GM18951 (cell line): ENCODE results near the gene WDR20.
"Not testable (repeated sequence)": the region's sequence is repeated elsewhere in the genome, so short reads cannot be mapped to it uniquely, and the experiment has no call there.

Experiments
- POLR2A ChIP-seq: IDR thresholded peaks from 4 replicates; pipeline ENCODE4 v1.6.1; 2011; ENCODE audit warnings: mild to moderate bottlenecking; ENCODE audit not compliant: insufficient read length, insufficient read depth; ENCODE audit errors: extremely low read depth
- in situ Hi-C: fragments of 300-500 bp; cut with MboI; formaldehyde crosslinking; loops from one replicate; pipeline ENCODE4 v1.12.0; 2022; ENCODE audit warnings: low sequenced_read_pairs, mixed read lengths, inconsistent platforms; ENCODE audit not compliant: unreplicated experiment

Gene WDR20

GRCh38 chr14:102139286-102140026 is at the start of gene WDR20:
WDR20 (plus strand) TSS chr14:102139897; CDS start chr14:102139924, 27 bp downstream.
- in situ Hi-C loops, result no loop called here
- TF ChIP-seq POLR2A, result peak; percentile 76

DNA sequence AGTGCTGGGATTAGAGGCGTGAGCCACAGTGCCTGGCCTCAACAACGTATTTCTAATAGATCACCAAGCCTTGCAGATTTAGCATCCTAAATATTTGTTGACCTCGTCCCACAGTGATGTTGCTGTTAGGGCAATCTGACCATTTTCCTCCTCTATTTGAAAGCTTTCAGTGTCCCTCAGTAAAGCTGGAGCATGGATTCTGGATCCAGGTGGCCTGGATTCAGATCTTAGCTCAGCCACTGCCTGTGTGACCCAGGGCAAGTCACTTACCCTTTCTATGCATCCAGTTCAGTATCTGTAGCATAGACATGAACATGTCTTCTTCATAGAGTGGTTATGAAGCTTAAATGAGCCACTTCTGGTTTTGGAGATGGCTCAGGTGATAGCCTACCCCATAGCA is 49.0 kb upstream of the WDR20 start:
- TF ChIP-seq POLR2A, result no peak
- in situ Hi-C loops, result no loop called here

DNA sequence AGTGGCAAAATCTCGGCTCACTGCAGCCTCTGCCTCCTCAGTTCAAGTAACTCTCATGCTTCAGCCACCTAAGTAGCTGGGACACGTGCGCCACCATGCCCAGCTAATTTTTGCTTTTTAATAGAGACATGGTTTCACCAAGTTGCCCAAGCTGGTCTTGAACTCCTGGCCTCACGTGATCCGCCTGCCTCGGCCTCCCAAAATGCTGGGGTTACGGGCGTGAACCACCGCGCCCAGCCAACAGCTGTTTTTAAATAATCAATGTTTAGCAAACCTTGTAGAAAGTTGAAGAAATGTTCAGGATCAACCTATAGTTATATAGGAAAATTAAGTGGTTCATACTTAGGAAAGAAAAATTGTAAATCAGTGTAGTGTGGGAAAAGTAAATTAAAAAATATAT is 46.9 kb upstream of the WDR20 start:
- in situ Hi-C loops, result no loop called here
- no peak for TF ChIP-seq POLR2A

- in situ Hi-C loops, result no loop called here
- TF ChIP-seq POLR2A, result no peak
Observed at GRCh38 chr14:102094101-102094500, 45.6 kb upstream of the WDR20 start.

DNA sequence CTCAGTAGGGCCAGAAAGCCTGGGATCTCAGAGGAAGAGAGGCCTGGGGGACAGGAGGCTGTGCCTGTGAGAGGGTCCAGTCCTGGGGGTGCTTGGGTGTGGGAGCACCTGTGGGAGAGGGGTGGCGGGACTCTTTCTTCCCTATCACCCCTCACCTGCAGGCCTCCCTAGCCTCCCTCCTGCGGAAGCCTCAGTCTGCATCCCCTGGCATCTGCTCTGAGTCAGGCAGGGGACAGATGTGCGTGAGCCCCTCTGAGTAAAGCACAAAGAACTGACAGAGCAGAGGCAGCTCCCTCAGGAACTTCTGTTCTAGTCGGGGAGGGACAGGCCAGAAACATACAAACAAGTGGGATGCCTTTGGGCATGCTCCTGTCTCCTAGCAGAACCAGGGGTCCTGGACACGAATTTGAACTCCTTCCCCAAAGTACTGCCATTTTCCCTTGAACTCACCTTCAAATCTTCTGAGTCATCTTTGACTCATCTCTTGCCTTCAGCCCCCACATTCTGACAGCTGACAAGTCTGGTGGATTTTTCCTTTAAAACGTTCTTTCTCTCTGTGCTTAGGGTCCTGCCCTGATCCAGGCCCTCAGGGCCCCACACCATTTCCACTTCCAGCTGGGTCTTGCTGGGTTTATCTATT is 44.3 kb upstream of the WDR20 start:
- in situ Hi-C loops, result no loop called here
- no peak for TF ChIP-seq POLR2A

DNA sequence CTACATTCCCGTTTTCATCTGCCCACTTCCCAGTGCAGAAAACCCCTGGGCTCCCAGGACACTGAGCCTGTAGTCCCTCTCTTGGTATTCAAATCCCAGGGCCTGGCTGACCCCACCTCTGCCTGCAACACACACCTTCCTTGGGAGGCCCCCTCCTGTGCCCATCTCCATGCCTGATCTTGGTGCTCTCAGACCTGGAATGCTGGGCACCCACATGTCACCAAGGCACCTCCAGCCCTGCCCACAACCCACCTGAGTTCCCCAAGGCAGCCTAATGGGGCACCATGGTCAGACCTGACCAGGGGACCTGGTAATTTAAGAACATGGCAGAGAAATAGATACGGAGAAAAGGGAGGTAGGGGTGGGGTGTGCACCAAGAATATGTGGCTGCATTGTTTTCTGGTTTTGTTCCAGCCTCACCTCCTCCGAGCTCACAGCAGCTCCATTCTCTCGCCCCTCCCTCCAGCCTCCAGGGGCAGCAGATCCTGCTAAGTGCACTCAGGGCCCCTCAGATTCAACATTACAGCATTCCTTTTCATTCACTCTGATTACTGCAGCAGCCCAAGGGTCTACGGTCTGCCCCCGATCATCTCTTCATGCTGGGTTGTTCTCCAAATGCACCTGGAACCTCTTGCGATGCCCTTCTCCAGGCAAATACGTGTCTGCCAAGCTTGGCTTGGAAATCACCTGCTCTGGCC is 43.7 kb upstream of the WDR20 start:
- in situ Hi-C loops, result no loop called here
- no peak for TF ChIP-seq POLR2A

DNA sequence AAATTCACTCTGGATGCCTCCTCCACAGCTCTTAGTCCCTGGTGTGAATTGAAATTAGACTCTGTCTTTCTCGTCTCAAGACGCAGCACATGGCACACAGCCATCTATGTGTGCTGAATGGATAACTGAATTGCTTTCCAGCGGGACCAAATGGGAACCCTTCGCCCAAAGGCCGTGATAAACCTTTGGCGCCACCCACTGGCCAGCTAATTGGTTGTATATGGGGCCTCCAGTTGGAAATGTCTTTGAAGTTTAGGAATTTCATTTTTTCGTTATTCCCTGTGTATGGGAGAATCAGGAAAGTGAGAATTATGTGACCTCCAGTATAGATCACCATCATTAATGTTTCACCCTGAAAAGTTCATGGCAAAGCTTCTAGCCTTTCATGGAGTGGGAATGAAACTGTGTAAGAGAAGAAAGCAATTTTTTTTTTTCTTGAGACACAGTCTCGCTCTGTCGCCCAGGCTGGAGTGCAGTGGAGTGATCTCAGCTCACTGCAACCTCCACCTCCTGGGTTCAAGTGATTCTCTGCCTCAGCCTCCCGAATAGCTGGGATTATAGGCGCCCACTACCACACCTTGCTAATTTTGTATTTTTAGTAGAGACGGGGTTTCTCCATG is 43.0 kb upstream of the WDR20 start:
- in situ Hi-C loops, result no loop called here
- TF ChIP-seq POLR2A, result no peak

GRCh38 chr14:102097441-102098135 is 42.1 kb upstream of the WDR20 start:
- TF ChIP-seq POLR2A, result no peak
- in situ Hi-C loops, result no loop called here

DNA sequence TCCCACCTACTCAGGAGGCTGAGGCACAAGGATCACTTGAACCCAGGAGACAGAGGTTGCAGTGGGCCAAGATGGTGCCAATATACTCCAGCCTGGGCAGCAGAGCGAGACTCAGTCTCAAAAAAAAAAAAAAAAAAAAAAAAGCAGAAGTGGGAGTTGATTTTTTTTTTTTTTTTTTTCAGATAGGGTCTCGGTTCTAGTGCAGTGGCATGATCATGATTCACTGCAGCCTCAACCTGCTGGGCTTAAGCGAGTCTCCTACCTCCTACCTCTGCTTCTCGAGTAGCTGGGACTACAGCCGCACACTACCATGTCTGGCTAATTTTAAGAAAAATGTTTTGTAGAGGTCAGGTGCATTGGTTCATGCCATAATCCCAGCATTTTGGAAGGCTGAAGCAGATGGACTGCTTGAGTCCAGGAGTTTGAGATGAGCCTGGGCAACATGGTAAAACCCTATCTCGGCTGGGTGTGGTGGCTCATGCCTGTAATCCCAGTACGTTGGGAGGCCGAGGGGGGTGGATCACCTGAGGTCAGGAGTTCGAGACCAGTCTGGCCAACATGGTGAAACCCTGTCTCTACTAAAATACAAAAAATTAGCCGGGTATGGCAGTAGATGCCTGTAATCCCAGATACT is 36.5 kb upstream of the WDR20 start:
- TF ChIP-seq POLR2A, result no peak
- in situ Hi-C loops, result no loop called here

- TF ChIP-seq POLR2A, result no peak
- in situ Hi-C loops, result no loop called here
Observed at GRCh38 chr14:102105369-102105768, 34.3 kb upstream of the WDR20 start.

GRCh38 chr14:102109332-102109731 is 30.4 kb upstream of the WDR20 start:
- in situ Hi-C loops, result not testable (repeated sequence)

- in situ Hi-C loops, result no loop called here
- TF ChIP-seq POLR2A, result no peak
Observed at GRCh38 chr14:102111101-102111500, 28.6 kb upstream of the WDR20 start.

DNA sequence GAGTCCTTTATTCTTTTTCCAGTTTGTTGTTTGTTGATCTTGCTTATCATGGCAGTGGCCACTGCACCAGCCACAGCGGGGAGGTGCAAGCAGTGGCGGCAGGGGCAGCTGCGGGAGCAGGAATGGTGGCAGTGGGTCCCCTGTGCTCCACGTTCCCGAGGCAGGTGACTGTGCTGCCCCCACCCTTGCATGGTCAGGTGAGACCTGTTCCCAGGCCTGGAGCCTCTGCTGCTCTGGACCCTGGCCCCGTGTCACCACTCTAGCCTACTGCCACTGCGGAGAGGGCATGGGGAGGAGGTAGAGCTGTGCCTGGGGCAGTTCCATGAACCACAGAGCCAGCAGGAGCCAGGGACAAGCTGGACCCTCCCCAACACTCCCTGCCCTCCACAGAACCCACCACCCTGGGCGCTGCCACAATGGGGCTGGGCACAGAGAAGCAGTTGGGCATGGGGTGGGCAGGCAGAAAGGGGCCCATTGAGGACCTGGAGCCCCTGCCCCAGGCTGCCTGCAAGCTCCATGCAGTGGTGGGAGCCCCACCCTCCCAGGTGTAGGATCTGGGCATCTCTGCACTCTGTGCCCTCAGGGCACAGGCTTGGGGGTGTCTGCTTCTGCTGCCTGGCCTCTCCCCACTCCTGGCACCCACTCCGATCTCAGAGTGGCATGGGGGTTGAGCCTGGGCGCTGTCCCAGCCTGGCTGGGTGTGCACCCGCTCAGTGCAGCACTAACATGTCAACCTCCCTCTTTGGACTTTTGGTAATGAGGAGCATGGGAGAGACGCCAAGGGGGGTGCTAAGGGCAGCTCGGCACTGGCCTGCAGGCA is 23.1 kb upstream of the WDR20 start:
- in situ Hi-C loops, result no loop called here
- no peak for TF ChIP-seq POLR2A
